Sciatic nerve (tissue), 2 donors: ENCODE data around the gene FOXN3. TPM values are rescaled to one million over a fixed set of nuclear protein-coding genes. Genes with fewer than 3 reads are reported as not detected.

Experiments used
- ATAC-seq: fragments of 200-7000 bp; cut with Tn5 transposase; one replicate; pipeline ENCODE4 v1.9.1; 2020; ENCODE audit warnings: mild to moderate bottlenecking, moderate library complexity
- DNase-seq: peaks from one replicate; pipeline ENCODE4 v3.0.0-alpha.2; 2020; ENCODE audit warnings: low spot score
- intact Hi-C: fragments of 100-400 bp; cut with DNase I; formaldehyde crosslinking; loops from one replicate; pipeline ENCODE4 v1.14.2; 2022
- total RNA-seq: library from RNA; stranded (reverse); fragmentation: NEBNext Ultra II Directional; extraction: Animal tissue kit (Norgen Biotek cat#: 25700); gene quantifications from one replicate; pipeline ENCODE4 v1.2.1, GENCODE V29; 2021
- donor health status: DM: no; HTN: no; CAD: no.
- donor health status: DM: no; HTN: no; CAD: no.

The FOXN3 gene
- total RNA-seq, 1 donor from 2014 or later: 80.9 TPM

DNA sequence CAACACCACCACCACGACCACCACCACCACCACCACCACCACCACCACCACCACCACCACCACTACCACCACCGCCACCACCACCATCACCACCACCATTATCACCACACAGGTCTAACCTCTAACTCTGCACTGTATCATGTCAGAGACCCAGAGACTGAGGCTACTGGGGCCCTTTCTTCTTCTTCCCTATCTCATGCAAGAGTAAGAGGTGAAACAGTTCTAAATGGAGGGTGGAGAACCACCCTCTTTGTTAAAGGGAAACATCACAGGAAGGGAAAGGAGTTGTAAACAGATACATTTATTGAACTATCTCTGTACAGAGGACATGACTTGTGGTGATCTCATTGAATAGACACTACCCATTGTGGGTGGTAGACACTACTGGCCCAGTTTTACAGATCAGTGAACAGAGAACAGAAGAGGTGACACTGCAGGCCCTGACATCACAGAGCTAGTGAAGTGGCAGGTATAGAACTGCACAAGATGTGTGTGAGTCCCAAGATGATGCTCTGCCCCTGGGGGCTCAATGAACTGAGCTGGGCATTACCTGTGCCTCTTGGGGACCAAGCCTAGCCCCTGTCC lies 91.6 kb downstream of the FOXN3 start:
- intact Hi-C loops: no loop called here
- no peak for ATAC-seq
- DNase-seq: no peak

DNA sequence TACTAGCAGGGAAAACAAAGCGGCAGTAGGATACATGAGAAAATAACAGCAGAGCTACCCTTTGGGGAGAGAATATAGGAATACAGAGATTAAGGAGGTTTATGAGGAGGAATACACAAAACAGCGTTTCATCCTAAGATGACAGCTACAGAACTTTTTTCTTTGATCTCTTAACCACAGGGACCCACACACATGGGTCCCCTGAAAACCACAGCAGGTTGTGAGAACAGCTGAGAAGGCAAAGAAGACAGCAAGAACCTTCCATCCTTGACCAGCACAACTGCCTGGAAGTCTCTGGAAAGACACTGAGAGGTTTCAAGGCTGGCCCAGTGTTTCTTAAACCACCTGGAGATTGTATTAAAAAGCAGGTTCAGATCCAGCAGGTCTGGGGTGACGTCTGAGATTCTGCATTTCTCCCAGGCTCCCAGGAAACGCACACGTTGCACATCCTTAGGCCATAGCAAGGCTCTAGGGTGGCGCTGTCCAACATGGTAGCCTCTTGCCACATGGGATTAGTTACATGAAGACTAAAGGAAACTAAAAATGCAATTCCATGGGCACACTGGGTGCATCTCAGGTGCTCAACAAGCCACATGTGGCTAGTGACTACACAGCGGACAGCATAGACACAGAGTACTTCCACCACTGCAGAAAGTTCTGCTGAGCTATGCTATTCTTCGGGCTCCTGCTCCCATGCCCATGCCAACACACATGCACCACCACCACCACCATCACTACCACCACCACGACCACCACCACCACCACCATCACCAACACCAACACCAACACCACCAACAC lies 92.3 kb downstream of the FOXN3 start:
- intact Hi-C loops: no loop called here
- ATAC-seq (no peak), DNase-seq (no peak)

DNA sequence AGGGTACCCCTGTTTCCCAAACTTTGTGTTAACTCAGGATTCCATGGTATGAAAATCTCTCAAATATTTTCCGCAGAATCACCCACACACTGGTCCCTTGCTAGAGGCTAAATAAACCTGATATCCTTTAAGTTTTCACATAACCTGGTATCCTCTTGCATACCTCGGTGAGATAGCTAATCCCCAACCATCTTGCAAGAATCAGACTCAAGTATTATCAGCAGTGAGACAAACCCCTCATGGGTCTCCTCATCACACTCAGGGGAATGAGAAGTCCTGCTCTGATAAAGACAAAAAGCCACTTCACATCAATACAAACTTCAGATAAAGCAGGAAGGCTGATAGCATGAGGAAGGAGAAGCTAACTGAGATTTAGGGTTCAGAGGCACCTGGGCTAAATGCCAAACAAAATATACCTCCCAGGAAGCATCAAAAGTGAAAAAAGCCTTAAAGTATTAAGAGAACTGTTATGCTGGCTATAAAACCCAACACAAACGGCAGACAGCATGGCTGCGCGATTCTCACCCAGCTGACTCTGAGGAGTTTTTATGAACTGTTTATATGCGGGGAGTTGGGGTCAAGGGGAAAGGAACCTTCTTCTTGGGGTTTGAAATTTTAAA lies 96.5 kb downstream of the FOXN3 start:
- intact Hi-C loops: no loop called here
- no peak for DNase-seq
- ATAC-seq: no peak

DNA sequence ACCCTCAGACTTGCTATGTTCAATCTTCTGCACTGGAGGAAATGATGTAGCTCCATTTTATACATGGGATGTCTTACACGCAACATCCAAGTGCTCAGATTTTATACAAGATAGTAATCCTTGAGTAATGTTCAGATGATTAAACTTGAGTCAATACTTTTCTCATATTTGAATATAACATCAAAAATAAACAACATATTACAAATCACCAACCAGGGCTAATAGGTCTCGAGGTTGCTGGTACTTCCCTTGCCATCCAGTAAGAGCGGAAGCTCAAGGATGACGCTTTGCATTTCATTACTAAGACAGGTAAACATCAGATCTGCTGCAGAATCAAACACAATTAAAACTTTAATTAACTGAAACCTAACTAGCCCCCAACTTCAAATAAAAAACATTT lies 97.3 kb downstream of the FOXN3 start:
- intact Hi-C loops: no loop called here
- no peak for ATAC-seq
- DNase-seq: no peak

DNA sequence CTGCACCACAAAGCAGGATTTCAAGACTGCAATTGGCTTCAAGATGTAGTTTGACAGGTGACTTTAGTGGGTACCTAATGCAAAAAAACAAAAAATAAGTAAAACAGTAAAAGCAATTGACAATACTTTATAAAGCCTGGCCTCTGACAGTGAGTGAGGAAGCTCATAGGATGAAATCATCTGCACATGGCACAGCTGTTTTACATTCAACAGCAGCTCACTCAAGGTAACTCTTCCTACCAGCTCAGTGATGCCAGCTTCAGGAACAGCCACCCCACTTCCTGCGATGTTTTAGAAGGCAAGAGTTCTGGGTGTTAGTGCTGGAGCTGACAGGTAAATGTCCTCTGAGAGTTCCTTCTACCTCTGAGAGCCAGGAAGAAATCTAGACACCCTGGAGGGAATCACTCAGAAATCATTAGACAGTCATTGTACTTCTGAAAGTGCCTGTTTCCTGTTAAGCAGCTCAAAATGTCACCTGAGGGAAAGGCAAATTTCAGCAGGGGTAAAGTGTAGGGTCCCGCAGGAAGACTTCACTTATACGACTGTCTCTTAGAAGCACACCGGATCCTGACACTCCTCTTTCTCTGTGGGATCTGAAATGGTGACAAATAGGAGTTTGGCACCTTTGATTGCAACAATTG lies 99.9 kb downstream of the FOXN3 start:
- ATAC-seq: no peak
- intact Hi-C loops: no loop called here
- DNase-seq: no peak

DNA sequence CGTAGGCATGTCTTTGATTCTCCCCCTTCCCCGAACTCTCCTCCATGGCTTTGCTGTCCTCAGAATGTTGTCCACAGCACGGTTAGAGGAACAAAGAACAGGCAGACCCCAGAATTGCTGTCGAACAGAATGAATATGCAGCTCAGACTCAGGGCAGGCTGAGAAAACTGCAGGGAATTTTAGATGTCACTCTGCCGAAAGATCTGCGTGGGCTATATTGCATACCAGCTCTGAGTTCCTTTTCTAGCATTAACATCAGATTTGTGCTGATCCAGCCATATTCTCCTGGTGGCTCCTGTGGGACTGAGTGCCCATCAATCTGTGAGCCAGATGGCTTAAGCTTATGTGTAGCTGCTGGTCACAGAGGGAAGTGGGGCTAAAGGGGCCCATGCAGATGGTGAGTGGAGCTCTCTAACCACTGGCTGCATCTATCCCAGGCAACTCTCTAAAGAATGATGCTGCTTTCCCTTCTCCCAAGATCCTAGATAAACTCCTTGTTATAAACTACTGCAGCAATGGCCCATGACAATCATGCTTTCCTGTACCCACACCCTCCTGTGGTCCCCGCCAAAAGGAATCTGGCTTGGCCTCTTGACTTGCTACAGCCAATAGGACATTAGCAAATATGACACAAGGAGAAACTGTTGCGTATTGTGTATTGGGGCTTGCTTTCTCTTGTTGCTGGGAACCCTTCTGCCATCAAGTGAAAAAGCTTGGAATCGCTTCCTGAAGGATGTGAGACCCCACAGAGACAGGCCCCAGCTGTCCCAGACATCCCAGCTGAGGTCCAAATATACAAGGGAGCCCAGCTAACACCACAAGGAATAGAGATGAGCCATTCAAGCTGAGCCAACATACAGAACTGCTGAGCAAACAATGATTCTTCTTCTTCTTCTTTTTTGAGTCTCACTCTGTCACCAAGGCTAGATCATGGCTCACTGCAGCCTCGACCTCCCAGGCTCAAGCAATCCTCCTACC lies 101.3 kb downstream of the FOXN3 start:
- intact Hi-C loops: no loop called here
- DNase-seq (no peak), ATAC-seq (no peak)

DNA sequence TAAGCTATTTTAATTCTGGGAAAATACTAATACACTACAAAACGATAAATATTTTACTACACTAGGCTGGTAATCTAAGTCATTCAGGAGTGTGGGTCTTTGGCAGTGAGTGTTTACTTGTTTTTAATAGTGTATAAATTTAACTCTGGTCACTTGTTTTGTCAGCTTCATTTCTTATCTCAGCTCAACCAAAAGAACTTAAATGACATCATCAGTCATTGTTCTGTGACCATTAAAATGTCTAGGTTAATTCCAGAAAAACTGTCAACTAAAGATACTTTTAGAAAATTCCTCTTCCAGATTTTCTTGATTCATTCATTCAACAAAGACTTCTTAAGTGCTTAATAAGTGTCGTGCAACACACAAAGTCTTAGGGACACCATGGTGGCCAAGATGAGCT lies 102.8 kb downstream of the FOXN3 start:
- no peak for DNase-seq
- no peak for ATAC-seq
- intact Hi-C loops: no loop called here

DNA sequence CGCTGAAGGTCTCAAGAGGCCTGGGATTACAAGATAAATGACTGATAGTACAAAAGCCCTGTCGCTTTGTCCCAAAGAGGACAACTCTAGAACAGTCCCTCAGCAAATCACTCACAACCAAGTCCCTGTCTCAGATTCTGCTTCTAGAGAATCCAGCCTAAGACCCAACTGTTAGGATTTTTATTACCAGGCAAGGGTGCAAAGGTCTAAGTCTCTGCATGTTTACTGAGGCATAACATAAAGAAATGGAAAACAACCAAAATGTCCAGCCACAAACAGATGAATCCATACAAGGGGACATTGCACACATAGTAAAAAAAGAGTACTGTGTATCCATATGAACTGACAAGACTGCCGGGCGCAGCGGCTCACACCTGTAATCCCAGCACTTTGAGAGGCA lies 104.1 kb downstream of the FOXN3 start:
- no peak for ATAC-seq
- DNase-seq: no peak
- intact Hi-C loops: no loop called here

DNA sequence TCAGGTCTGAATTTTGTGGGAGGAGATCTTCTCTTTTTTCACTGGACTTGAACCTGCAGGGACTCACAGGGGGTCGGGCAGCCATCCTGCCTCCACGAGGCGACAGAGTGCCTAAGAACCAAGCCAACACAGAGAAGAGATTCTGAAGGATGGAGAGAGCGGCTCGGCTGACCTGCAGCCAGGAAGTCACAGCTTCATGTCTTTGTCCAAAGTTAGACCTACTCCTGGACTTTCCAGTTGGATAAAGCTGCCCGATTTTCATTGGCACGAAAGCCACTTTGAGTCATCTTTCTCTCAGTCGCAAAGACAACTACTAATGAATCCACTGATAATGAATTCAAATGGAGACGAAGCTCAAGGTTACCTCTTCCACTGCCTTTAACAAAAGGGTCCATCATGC lies 106.8 kb downstream of the FOXN3 start:
- intact Hi-C loops: no loop called here
- ATAC-seq (no peak), DNase-seq (no peak)

DNA sequence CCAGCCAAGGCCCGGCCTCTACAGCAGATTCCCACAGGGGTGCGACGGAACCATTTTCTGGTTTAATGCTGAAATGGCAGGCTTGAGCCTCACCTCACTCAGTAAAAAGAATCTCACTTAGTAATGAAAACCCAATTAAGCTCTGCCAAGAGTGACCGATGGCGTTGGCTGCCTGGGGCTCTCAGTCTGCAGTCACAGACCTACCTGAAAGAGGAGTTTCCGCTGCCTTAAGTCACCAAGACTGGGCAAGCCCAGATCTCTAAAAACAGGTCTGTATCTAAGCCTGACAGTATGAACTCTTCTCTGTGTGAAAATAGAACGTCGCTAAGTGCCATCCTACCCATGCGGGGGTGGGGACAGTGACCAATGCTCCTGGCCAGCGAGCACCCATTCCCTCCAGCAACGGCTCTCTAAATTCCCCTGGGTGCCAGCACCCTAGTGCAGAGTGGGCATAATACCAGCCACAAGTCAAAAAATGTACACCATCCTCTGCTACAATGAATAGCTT lies 107.3 kb downstream of the FOXN3 start:
- DNase-seq (no peak), ATAC-seq (no peak)
- intact Hi-C loops: no loop called here

DNA sequence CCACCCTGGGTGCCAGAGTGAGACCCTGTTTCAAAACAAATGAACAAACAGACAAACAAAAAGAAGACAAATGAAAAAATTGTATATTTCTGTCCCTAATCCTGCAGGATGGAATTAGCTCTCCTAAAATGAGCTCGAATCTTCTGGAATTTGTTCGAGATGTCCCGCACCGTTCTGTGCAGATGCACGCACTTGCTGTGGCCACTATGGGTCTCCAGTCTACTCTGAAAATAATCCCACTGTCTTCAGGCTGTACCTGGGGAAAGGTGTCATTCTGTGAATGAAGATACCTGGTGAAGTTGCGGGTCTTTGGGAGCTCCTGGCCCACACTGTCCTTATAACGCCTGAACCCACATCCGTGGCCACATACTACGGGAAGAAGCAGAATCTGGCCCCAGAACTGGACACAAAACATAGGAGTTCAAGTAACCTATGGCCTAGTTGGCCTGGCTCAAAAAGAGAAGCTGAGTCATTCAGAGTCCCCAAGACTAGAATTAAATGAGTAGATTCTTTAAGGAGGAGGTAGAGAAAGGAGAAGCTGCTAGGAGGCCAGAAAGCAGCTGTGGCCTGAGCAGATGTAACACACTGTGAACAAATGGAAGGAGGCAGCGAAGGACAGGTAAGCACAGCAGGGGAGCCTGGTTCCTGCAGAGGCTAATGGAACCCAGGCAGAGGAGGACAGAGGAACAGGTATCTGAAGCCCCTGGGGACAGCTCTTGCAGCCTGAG lies 108.6 kb downstream of the FOXN3 start:
- DNase-seq: no peak
- intact Hi-C loops: no loop called here
- ATAC-seq: no peak

DNA sequence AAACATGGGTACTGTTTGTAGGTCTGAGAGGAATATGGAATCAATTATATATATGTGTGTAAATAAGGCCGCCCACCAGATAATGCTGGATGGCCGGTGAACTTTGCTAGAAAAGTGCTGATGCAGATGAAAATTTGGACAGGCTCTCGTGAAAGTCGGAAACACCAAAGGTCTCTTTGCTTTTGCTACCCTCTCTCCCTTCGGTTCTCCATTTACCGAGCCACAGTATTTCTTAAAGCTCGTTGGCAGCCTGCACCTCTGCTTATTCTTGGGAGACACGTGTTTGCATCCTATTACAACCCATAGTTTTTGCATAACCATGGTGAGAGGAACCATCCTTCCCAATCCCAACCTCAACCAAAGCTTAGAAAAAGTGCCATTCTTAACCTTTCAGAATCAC lies 109.6 kb downstream of the FOXN3 start:
- intact Hi-C loops: no loop called here
- DNase-seq: no peak
- no peak for ATAC-seq

DNA sequence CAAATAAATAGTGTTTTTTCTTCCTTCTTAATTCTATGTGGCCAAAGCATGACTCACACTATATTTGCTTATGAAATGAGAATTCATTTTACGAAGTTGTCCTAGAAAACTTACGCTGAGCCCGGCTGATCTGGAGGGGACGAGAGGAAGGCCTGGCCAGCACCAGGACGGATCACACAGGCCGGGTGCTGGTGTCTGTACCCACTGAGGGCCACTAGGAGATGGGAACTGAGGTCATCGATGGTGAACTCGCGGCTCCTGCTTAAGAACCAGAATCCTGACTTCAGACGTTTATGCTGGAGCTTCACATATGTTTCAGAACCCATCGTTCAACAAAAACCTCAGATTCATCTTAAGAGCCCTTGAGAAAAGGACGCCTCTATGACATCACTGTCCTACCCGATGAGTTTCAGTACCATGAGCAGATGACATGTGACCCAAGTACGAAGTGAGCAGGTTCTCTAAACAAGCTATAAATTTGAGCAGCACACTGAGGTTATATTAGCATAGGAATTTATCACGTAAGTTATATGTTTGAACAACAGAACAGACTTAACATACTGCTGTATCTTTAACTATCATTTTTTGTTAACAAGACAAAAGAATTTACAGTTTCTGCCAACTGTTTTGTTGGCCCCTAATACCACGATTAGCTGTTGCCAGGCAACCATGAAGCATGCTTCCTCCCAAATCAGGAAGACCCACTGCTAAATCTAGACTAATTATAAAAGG lies 111.9 kb downstream of the FOXN3 start:
- intact Hi-C loops: no loop called here
- peak; percentile 66 for DNase-seq
- ATAC-seq: peak; percentile 55

DNA sequence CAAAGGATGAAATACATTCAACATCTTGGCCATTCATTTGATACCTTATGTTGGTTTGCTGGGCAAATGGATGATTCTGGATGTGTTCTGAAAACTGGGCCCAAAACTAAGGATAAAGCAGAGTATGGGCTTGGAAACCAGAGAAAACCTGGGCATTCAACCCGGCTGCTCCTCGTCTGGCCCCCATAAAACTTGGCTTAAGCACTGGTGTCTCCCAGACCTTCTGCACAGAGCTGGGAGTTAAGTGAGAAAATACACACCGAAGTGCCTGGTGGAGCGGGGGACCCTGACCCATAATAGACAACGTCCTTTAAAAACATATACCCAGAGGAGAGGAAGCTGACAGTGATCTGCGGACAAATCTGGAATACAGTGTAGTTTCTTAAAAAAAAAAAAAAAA lies 112.5 kb downstream of the FOXN3 start:
- intact Hi-C loops: no loop called here

DNA sequence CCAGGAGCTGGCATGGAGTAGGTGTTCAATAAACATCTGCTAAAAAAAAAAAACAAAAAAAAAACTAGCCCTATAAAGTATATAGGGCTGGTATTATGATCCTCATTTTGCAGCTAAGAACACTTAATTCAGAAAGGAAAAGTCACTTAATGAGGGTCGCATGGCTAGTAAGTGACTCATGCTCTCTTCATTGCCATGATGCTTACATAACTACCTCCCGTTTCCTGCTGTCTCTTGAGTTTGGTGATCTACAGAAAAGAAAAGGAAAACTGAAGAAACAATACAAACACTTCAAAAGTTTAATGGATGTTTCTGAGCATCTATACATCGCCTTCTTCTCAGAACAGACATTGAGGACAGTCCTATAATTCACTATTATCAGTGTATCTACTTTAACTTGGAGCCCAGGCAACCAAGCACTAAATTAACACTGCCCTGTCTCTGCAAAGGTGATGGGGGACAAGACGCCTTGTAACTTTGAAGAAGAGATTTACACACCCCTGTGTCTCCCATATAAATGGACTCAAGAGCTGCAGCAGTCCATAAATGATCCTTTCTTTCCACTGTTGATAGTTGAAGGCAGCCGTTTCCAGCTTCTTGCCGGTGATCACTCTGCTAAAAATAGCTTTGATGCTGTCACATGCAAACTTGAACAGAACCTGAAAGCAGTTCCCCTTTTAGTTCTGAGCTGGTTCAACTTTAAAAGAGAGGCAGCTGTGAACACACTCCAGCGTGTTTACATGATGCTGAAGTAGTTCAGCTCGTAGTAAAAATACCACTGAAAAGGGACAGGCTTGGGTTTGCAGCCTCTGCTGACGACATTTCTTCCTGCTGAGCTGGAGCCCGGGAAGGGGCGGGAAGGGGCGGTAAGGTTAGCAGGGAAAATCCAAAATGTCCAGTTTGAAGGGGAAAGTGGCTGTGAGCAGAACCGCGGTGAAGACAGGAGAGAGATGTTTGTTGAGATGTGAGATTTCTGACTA lies 113.3 kb downstream of the FOXN3 start:
- peak; percentile 88 for ATAC-seq
- intact Hi-C loops: no loop called here
- DNase-seq: peak; percentile 78

More for the DNA sequence above, 112.5 kb downstream of the FOXN3 start:
- peak; percentile 12 for ATAC-seq
- DNase-seq: no peak

DNA sequence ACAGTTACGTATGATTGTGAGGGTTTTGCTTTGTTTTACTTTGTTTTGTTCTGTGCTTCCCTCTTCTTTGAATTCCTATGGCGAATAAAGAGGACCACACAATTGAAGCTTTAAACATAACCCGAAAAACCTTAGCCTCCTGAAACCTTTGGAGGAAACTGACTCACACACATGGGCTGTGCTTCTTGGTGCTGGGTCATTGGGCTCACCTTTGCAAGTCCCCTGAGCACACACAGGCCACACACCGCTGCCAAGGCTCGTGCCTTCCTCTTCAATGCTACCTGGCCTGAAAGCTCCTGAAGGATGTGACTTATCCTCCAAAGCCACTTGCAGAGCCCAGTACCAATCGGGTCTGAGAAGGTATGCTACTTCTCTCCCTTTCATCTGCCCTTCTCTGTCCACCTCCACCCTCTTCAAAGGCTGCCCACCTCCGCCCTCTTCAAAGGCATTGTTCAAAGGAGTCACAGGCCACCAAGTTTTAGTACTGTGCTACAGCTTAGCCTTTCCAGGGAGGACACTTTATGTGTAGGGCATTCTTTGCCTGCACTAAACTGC lies 114.6 kb downstream of the FOXN3 start:
- DNase-seq (peak; percentile 19), ATAC-seq (no peak)
- intact Hi-C loops: no loop called here
